Spleen (tissue), 11 donors: ENCODE data around the gene NLRP7. TPM values are rescaled to one million over a fixed set of nuclear protein-coding genes. Genes with fewer than 3 reads are reported as not detected.

Experiments
- DNase-seq: peaks from one replicate; pipeline ENCODE4 v3.0.0-alpha.2; 2020
- H3K27ac ChIP-seq, 8 donors: fragments of 200-600 bp; sonication (generic) in 7 of 8; 1 replicate in 4 of 8; 2 replicates in 4 of 8; pipeline versions ENCODE4 v1.5.0 to v1.8.0; 2016 to 2021; ENCODE audit warnings: inconsistent platforms in 4 of 8, mild to moderate bottlenecking in 4 of 8, moderate library complexity in 1 of 8
- H3K27me3 ChIP-seq, 7 donors: fragments of 200-600 bp; sonication (generic) in 6 of 7; replicated peaks in 1 of 7; 1 replicate in 4 of 7; 2 replicates in 3 of 7; pipeline versions ENCODE4 v1.5.0 to v1.8.0; 2016 to 2021; ENCODE audit warnings: inconsistent platforms in 3 of 7, mild to moderate bottlenecking in 1 of 7
- H3K36me3 ChIP-seq, 6 donors: fragments of 200-600 bp; sonication (generic) in 5 of 6; 1 replicate in 4 of 6; 2 replicates in 2 of 6; pipeline versions ENCODE4 v1.5.0 to v1.8.0; 2016 to 2021; ENCODE audit warnings: inconsistent platforms in 2 of 6
- H3K4me1 ChIP-seq, 6 donors: fragments of 200-600 bp; sonication (generic) in 5 of 6; 1 replicate in 3 of 6; 2 replicates in 3 of 6; pipeline versions ENCODE4 v1.5.0 to v1.8.0; 2016 to 2021; ENCODE audit warnings: inconsistent platforms in 3 of 6
- H3K4me3 ChIP-seq, 8 donors: fragments of 200-600 bp; sonication (generic) in 7 of 8; 1 replicate in 4 of 8; 2 replicates in 4 of 8; pipeline versions ENCODE4 v1.5.0 to v1.8.0; 2016 to 2021; ENCODE audit warnings: inconsistent platforms in 4 of 8, mild to moderate bottlenecking in 4 of 8, moderate library complexity in 2 of 8
- H3K9me3 ChIP-seq, 8 donors: fragments of 200-600 bp; sonication (generic) in 7 of 8; 1 replicate in 4 of 8; 2 replicates in 4 of 8; pipeline versions ENCODE4 v1.5.0 to v1.8.0; 2016 to 2021; ENCODE audit warnings: inconsistent platforms in 4 of 8
- POLR2A ChIP-seq, 3 donors: fragments of 450-650 bp; IDR thresholded peaks; one replicate each; pipeline ENCODE4 v1.5.1; 2017; ENCODE audit warnings: antibody characterized with exemption in 3 of 3, mild to moderate bottlenecking in 1 of 3
- POLR2AphosphoS5 ChIP-seq, 3 donors: sonication (generic); formaldehyde crosslinking; IDR thresholded peaks; one replicate each; pipeline ENCODE4 v1.5.1; 2017; ENCODE audit warnings: antibody characterized with exemption in 3 of 3
- WGBS, 5 donors: extraction: QIAGEN DNeasy Blood & Tissue Kit in 3 of 5; methylation state at CpG; one replicate each; pipeline versions ENCODE4 v1.1.5 to v1.1.7; 2013 to 2018; 5-methylcytosine and 5-hydroxymethylcytosine counted together
- intact Hi-C: fragments of 100-400 bp; cut with DNase I; formaldehyde crosslinking; loops from one replicate; pipeline ENCODE4 v1.15.0; 2023; ENCODE audit warnings: low total_unique reads
- polyA plus RNA-seq, 3 donors: library from polyadenylated mRNA; stranded (reverse); fragments of 200-250 nt; gene quantifications; one replicate each; pipeline ENCODE4 v1.2.1, GENCODE V29; 2013
- total RNA-seq, 7 donors: library from RNA; depleted of rRNA in 3 of 7; stranded (reverse); fragments of >200 nt in 3 of 7; fragmentation: NEBNext Ultra II Directional in 4 of 7; extraction: Animal tissue kit (Norgen Biotek cat#: 25700) in 4 of 7; gene quantifications; one replicate each; pipeline versions ENCODE4 v1.1.0 to v1.2.1, GENCODE V29; 2016 to 2021
- TF ChIP-seq, protein P1 (sequence below), 11 experiments: fragments of 200-600 bp in 7 of 11; fragments of 450-650 bp in 4 of 11; sonication (generic) in 4 of 11; IDR thresholded peaks in 8 of 11; conservative IDR thresholded peaks in 3 of 11; 1 replicate in 7 of 11; 2 replicates in 4 of 11; pipeline versions ENCODE4 v1.4.0 to v1.8.0; 2016 to 2021; ENCODE audit warnings: antibody characterized with exemption in 11 of 11, inconsistent platforms in 4 of 11, mild to moderate bottlenecking in 1 of 11
- donor health status: healthy with polysubstance abuse.
- donor health status: DM: no; HTN: no; CAD: no; lungs with moderate emphysema.
- donor health status: DM: no; HTN: no; CAD: no.
- donor health status: Bipolar disorder and iron deficiency.
- donor health status: healthy.
- donor health status: DM: no; HTN: no; CAD: no.
- donor health status: DM: yes; HTN: yes; CAD: no.

Gene NLRP7
- total and polyA plus RNA-seq, 10 donors, result 0.09 to 1.3 (median 0.17) TPM

DNA sequence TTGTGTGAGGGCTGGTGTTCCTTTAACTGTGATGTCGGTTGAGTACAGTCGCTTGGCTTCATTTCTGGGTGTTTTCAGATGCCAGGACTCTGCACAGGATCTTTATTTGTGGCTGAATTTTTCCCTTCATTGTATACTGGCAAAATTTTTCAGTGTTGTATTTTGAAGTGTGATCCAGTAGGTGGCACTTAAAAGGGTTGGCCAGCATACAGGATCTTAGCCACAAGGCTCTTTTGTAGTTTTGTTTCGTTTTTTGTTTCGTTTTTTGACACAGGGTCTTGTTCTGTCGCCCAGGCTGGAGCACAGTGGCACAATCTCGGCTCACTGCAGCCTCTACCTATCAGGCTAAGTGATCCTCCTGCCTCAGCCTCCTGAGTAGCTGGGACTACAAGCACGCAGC, 64.6 kb downstream of the NLRP7 start:
- H3K4me3 ChIP-seq, result no peak overlapping the region
- no peak for DNase-seq
- intact Hi-C loops, result no loop called here
- 48 to 58% (median 50%) methylated on average over 7 of the region's 7 CpGs for WGBS, 5 donors
- peak overlapping the region in 4 of 8 donors; percentile 9 to 60 (median 44) for H3K27ac ChIP-seq
- no peaks in the 10 kb centered on the region for H3K9me3 ChIP-seq
- peaks cover 0 to 49% (median 8%) of the 10 kb centered on the region in 6 donors for H3K4me1 ChIP-seq
- TF ChIP-seq POLR2A (IDR thresholded peaks at IDR 0.05), result no peak
- TF ChIP-seq, protein P1, sequence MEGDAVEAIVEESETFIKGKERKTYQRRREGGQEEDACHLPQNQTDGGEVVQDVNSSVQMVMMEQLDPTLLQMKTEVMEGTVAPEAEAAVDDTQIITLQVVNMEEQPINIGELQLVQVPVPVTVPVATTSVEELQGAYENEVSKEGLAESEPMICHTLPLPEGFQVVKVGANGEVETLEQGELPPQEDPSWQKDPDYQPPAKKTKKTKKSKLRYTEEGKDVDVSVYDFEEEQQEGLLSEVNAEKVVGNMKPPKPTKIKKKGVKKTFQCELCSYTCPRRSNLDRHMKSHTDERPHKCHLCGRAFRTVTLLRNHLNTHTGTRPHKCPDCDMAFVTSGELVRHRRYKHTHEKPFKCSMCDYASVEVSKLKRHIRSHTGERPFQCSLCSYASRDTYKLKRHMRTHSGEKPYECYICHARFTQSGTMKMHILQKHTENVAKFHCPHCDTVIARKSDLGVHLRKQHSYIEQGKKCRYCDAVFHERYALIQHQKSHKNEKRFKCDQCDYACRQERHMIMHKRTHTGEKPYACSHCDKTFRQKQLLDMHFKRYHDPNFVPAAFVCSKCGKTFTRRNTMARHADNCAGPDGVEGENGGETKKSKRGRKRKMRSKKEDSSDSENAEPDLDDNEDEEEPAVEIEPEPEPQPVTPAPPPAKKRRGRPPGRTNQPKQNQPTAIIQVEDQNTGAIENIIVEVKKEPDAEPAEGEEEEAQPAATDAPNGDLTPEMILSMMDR (IDR thresholded peaks at IDR 0.05 in 8 of 11, conservative IDR thresholded peaks at IDR 0.05 in 3 of 11), result peak in 5 of 11 experiments; percentile 8 to 36 (median 14)
- peaks cover 0 to 54% (median 0%) of the 10 kb centered on the region in 7 donors for H3K27me3 ChIP-seq
- peaks cover 0 to 64% (median 0%) of the 10 kb centered on the region in 6 donors for H3K36me3 ChIP-seq

DNA sequence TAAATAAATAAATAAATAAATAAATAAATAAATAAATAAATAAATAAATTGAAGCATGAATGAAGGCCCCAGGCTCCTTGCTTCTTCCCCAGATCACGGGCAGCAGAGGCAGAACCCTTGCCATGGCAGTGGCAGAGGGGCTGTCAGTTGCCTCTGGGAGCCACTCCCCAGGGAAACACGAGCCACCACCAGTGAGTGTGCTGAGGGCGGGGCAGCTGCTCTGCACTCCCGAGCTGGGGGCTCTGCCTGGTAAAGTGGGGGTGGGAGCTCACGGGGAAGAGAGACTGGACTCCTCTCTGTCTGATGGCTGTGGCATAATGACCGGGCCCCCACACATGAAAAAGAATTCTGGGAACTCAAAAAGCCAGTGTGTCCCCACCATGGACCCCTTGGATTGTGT, 65.4 kb downstream of the NLRP7 start:
- no peaks in the 10 kb centered on the region for H3K9me3 ChIP-seq
- H3K4me1 ChIP-seq, result peaks cover 0 to 49% (median 8%) of the 10 kb centered on the region in 6 donors
- peaks cover 0 to 56% (median 0%) of the 10 kb centered on the region in 6 donors for H3K36me3 ChIP-seq
- H3K27me3 ChIP-seq, result peaks cover 0 to 51% (median 0%) of the 10 kb centered on the region in 7 donors
- 64 to 77% (median 71%) methylated on average over 6 of the region's 6 CpGs for WGBS, 5 donors
- H3K27ac ChIP-seq, result peak overlapping the region in 1 of 8 donors; percentile 68
- peak; percentile 75 for DNase-seq
- TF ChIP-seq, protein P1 (IDR thresholded peaks at IDR 0.05 in 8 of 11, conservative IDR thresholded peaks at IDR 0.05 in 3 of 11), result no peak
- TF ChIP-seq POLR2AphosphoS5 (IDR thresholded peaks at IDR 0.05) (no peak), POLR2A (IDR thresholded peaks at IDR 0.05) (no peak)
- intact Hi-C loops, result no loop called here
- no peak overlapping the region for H3K4me3 ChIP-seq

DNA sequence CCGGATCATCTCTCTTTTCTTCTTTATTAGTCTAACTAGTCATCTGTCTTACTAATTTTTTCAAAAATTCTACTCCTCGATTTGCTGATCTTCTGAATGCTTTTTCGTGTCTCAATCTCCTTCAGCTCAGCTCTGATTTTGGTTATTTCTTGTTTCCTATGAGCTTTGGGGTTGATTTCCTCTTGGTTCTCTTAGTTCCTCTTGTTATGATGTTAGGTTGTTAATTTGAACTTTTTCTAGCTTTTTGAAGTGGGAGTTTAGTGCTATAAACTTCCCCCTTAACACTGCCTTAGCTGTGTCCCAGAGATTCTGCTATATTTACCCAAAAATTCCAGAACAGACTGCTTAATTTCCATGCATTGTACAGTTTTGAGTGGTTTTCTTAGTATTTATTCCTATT, 69.9 kb downstream of the NLRP7 start:
- peak overlapping the region in 7 of 8 donors; percentile 15 to 89 (median 79) for H3K27ac ChIP-seq
- intact Hi-C loops, result no loop called here
- H3K27me3 ChIP-seq, result peaks cover 0 to 35% (median 0%) of the 10 kb centered on the region in 7 donors
- DNase-seq, result no peak
- H3K4me3 ChIP-seq, result peak overlapping the region in 2 of 8 donors; percentile 32 to 56
- 31 to 46% (median 41%) methylated on average over 3 of the region's 3 CpGs for WGBS, 5 donors
- TF ChIP-seq POLR2AphosphoS5 (IDR thresholded peaks at IDR 0.05), result no peak
- no peak for TF ChIP-seq POLR2A (IDR thresholded peaks at IDR 0.05)
- TF ChIP-seq, protein P1 (IDR thresholded peaks at IDR 0.05 in 8 of 11, conservative IDR thresholded peaks at IDR 0.05 in 3 of 11), result no peak
- no peaks in the 10 kb centered on the region for H3K9me3 ChIP-seq
- peaks cover 0 to 45% (median 2%) of the 10 kb centered on the region in 6 donors for H3K4me1 ChIP-seq
- peaks cover 0 to 14% (median 0%) of the 10 kb centered on the region in 6 donors for H3K36me3 ChIP-seq

DNA sequence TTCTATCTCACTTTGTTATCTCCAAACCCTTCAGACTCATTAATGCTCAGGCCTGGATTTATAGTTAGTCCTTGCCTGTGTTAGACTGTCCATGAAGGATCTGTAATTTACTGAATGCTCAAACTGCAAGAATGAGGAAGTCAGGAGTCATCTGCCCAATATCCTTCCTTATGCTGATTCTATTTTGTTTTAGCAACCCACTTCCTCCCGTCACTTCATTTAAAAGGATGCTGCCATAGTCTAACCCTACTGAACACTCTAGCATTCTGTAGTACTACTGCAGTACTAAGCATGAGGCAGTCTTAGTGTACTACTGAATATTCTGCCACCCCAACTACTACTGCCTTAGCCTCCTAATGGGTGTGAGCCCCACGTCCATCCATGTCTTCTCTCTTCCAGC, 71.8 kb downstream of the NLRP7 start:
- Histone ChIP-seq H3K4me3 (peak overlapping the region in 4 of 8 donors; percentile 11 to 56 (median 30)), H3K27me3 (peaks cover 0 to 26% (median 0%) of the 10 kb centered on the region in 7 donors), H3K27ac (peak overlapping the region in 7 of 8 donors; percentile 4 to 89 (median 79)), H3K4me1 (peaks cover 0 to 25% (median 0%) of the 10 kb centered on the region in 6 donors), H3K9me3 (no peaks in the 10 kb centered on the region), H3K36me3 (peaks cover 0 to under 1% (median 0%) of the 10 kb centered on the region in 6 donors)
- intact Hi-C loops, result no loop called here
- TF ChIP-seq POLR2A (IDR thresholded peaks at IDR 0.05), result no peak
- peak in 1 of 3 donors; percentile 33 for TF ChIP-seq POLR2AphosphoS5 (IDR thresholded peaks at IDR 0.05)
- TF ChIP-seq, protein P1 (IDR thresholded peaks at IDR 0.05 in 8 of 11, conservative IDR thresholded peaks at IDR 0.05 in 3 of 11), result no peak
- no peak for DNase-seq
- 21 to 40% (median 29%) methylated on average over 2 of the region's 2 CpGs for WGBS, 5 donors
